ENCODE measurements around the gene RMDN3. TPM values are rescaled to one million over a fixed set of nuclear protein-coding genes. Genes with fewer than 3 reads are reported as not detected.

Gene RMDN3
- total and polyA plus RNA-seq, 2 of the 13 experiments (the other 11 are each of a cell fraction or from before 2014, with no cell fraction given): 16.8 to 19.5 TPM

DNA sequence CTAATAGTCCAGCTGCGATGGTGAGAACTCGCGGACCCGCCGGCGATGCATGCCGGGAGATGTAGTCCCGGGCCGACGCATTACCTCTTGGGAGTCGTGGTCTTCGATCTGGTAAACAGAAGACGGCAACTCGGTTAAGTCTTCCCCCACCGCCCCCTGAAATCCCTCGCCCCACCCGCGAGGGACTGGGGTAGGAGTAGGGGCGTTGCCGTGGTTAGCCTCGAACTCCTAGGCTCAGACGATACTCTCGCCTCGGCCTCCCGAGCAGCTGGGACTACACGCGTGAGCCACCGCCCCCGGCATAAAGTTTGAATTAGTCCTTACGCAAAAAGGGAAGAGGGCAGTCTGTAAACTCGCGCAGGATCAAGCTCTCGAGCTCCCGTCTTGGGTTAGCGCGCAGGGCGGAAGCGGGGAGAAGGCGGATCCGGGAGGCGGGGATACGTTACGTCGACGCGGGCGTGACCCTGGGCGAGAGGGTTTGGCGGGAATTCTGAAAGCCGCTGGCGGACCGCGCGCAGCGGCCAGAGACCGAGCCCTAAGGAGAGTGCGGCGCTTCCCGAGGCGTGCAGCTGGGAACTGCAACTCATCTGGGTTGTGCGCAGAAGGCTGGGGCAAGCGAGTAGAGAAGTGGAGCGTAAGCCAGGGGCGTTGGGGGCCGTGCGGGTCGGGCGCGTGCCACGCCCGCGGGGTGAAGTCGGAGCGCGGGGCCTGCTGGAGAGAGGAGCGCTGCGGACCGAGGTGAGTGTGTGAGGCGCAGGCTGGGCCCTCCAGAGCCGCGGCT is 60.2 kb downstream of the RMDN3 start, which contains the start of gene RAD51 (continued):
- TF ChIP-seq, protein P1, sequence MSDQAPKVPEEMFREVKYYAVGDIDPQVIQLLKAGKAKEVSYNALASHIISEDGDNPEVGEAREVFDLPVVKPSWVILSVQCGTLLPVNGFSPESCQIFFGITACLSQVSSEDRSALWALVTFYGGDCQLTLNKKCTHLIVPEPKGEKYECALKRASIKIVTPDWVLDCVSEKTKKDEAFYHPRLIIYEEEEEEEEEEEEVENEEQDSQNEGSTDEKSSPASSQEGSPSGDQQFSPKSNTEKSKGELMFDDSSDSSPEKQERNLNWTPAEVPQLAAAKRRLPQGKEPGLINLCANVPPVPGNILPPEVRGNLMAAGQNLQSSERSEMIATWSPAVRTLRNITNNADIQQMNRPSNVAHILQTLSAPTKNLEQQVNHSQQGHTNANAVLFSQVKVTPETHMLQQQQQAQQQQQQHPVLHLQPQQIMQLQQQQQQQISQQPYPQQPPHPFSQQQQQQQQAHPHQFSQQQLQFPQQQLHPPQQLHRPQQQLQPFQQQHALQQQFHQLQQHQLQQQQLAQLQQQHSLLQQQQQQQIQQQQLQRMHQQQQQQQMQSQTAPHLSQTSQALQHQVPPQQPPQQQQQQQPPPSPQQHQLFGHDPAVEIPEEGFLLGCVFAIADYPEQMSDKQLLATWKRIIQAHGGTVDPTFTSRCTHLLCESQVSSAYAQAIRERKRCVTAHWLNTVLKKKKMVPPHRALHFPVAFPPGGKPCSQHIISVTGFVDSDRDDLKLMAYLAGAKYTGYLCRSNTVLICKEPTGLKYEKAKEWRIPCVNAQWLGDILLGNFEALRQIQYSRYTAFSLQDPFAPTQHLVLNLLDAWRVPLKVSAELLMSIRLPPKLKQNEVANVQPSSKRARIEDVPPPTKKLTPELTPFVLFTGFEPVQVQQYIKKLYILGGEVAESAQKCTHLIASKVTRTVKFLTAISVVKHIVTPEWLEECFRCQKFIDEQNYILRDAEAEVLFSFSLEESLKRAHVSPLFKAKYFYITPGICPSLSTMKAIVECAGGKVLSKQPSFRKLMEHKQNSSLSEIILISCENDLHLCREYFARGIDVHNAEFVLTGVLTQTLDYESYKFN (CRISPR knock-in tag; conservative IDR thresholded peaks at IDR 0.05): no peak; the same call in 1 of the 2 replicates
- TF ChIP-seq, protein P2, sequence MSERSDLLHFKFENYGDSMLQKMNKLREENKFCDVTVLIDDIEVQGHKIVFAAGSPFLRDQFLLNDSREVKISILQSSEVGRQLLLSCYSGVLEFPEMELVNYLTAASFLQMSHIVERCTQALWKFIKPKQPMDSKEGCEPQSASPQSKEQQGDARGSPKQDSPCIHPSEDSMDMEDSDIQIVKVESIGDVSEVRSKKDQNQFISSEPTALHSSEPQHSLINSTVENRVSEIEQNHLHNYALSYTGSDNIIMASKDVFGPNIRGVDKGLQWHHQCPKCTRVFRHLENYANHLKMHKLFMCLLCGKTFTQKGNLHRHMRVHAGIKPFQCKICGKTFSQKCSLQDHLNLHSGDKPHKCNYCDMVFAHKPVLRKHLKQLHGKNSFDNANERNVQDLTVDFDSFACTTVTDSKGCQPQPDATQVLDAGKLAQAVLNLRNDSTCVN (CRISPR knock-in tag; IDR thresholded peaks at IDR 0.05; ENCODE audit: borderline replicate concordance): no peak
- TF ChIP-seq MIER2 (CRISPR knock-in tag; IDR thresholded peaks at IDR 0.05) (no peak), KLF12 (CRISPR knock-in tag; IDR thresholded peaks at IDR 0.05; ENCODE audit: borderline replicate concordance) (peak; percentile 83; the same call in 1 of the 2 replicates), ZNF251 (CRISPR knock-in tag; IDR thresholded peaks at IDR 0.05) (no peak), MXI1 (IDR thresholded peaks at IDR 0.05; ENCODE audit: borderline replicate concordance, low read depth, low read length) (peak; percentile 98), ZKSCAN1 (IDR thresholded peaks at IDR 0.05; ENCODE audit: low read length) (no peak), MAFK (conservative IDR thresholded peaks at IDR 0.05 in 1 of 2, IDR thresholded peaks at IDR 0.05 in 1 of 2; ENCODE audit: low read length in 2 of 2) (no peak), AKAP8 (CRISPR knock-in tag; IDR thresholded peaks at IDR 0.05) (no peak; the same call in 1 of the 2 replicates), ZNF550 (CRISPR knock-in tag; IDR thresholded peaks at IDR 0.05; ENCODE audit: borderline replicate concordance) (no peak)
- TF ChIP-seq, protein P3, sequence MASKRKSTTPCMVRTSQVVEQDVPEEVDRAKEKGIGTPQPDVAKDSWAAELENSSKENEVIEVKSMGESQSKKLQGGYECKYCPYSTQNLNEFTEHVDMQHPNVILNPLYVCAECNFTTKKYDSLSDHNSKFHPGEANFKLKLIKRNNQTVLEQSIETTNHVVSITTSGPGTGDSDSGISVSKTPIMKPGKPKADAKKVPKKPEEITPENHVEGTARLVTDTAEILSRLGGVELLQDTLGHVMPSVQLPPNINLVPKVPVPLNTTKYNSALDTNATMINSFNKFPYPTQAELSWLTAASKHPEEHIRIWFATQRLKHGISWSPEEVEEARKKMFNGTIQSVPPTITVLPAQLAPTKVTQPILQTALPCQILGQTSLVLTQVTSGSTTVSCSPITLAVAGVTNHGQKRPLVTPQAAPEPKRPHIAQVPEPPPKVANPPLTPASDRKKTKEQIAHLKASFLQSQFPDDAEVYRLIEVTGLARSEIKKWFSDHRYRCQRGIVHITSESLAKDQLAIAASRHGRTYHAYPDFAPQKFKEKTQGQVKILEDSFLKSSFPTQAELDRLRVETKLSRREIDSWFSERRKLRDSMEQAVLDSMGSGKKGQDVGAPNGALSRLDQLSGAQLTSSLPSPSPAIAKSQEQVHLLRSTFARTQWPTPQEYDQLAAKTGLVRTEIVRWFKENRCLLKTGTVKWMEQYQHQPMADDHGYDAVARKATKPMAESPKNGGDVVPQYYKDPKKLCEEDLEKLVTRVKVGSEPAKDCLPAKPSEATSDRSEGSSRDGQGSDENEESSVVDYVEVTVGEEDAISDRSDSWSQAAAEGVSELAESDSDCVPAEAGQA (IDR thresholded peaks at IDR 0.05; ENCODE audit: low read depth): no peak
- TF ChIP-seq, protein P3 (CRISPR knock-in tag; IDR thresholded peaks at IDR 0.05; ENCODE audit: borderline replicate concordance): peak; percentile 44; the same call in 1 of the 2 replicates
- TF ChIP-seq, protein P4, sequence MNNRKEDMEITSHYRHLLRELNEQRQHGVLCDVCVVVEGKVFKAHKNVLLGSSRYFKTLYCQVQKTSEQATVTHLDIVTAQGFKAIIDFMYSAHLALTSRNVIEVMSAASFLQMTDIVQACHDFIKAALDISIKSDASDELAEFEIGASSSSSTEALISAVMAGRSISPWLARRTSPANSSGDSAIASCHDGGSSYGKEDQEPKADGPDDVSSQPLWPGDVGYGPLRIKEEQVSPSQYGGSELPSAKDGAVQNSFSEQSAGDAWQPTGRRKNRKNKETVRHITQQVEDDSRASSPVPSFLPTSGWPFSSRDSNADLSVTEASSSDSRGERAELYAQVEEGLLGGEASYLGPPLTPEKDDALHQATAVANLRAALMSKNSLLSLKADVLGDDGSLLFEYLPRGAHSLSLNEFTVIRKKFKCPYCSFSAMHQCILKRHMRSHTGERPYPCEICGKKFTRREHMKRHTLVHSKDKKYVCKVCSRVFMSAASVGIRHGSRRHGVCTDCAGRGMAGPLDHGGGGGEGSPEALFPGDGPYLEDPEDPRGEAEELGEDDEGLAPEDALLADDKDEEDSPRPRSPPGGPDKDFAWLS (CRISPR knock-in tag; IDR thresholded peaks at IDR 0.05; ENCODE audit: borderline replicate concordance): no peak

Data from HepG2 (cell line).